Epithelial cell of proximal tubule (primary cell): Measurements from ENCODE around the gene NPAS3. TPM values are rescaled to one million over a fixed set of nuclear protein-coding genes. Genes with fewer than 3 reads are reported as not detected.
A peak's percentile ranks its signal among the peaks of the same experiment; 100 is the strongest.

Experiments used
- DNase-seq: peaks from one replicate; pipeline ENCODE4 v3.0.0-alpha.2; 2011; ENCODE audit warnings: low read depth
- H3K4me3 ChIP-seq: 2 replicates; pipeline ENCODE4 v1.5.1; 2011; ENCODE audit warnings: low read depth, mild to moderate bottlenecking, low read length
- total RNA-seq: library from RNA; depleted of rRNA; stranded (reverse); fragments of >200 nt; gene quantifications from 2 replicates; pipeline ENCODE4 v1.2.3, GENCODE V29; 2015
- TF ChIP-seq, protein P1 (sequence below): conservative IDR thresholded peaks from 2 replicates; pipeline ENCODE4 v1.5.1; 2012; ENCODE audit warnings: low read depth, mild to moderate bottlenecking, low read length

NPAS3 gene
- total RNA-seq, 1 donor from 2014 or later = 0.35 TPM

- H3K4me3 ChIP-seq = no peak overlapping the region
- TF ChIP-seq, protein P1, sequence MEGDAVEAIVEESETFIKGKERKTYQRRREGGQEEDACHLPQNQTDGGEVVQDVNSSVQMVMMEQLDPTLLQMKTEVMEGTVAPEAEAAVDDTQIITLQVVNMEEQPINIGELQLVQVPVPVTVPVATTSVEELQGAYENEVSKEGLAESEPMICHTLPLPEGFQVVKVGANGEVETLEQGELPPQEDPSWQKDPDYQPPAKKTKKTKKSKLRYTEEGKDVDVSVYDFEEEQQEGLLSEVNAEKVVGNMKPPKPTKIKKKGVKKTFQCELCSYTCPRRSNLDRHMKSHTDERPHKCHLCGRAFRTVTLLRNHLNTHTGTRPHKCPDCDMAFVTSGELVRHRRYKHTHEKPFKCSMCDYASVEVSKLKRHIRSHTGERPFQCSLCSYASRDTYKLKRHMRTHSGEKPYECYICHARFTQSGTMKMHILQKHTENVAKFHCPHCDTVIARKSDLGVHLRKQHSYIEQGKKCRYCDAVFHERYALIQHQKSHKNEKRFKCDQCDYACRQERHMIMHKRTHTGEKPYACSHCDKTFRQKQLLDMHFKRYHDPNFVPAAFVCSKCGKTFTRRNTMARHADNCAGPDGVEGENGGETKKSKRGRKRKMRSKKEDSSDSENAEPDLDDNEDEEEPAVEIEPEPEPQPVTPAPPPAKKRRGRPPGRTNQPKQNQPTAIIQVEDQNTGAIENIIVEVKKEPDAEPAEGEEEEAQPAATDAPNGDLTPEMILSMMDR = no peak
- DNase-seq = no peak
Observed at GRCh38 chr14:33686856-33687255, 748.2 kb downstream of the NPAS3 start.

DNA sequence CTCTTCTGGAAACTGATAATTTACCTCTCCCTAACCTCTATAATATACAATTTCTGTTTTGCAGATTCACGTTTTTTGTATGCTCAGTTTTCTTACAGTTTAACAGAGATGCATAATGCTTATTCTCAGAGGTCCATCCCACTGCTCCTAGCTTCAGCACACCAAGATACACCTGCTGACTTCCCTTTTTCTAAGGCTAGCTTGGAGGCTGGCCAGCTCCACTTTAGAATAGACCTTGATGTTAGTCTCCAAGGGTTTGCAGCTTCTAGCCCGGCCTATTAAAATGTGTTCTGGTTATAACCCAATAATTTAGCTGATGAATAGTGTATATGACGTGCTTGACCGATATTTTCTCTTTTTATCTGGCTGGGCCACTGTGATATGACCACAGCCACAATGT is 751.0 kb downstream of the NPAS3 start:
- H3K4me3 ChIP-seq = no peak overlapping the region
- TF ChIP-seq, protein P1 = no peak
- no peak for DNase-seq

DNA sequence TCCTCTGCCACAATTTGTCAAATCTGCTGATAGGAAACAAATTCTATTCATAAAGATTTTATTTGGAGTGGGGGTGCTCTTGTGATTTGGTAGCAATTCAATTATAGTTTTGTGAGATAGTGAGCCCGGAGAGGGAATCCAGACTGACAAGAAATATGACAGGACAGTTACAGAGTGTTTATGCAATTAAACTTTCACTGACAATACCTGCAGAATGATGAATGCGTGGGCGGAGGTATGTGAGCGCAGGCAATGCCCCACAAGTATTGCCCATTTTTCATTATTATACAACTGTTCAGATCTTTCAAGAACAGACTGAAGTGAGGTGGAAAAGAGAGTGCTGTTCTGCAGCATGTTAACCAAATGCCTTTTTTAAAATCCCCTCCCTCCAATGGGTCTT is 753.2 kb downstream of the NPAS3 start:
- DNase-seq = no peak
- TF ChIP-seq, protein P1 = no peak
- H3K4me3 ChIP-seq = no peak overlapping the region

- TF ChIP-seq, protein P1 = no peak
- no peak overlapping the region for H3K4me3 ChIP-seq
- DNase-seq = peak; percentile 72
Observed at GRCh38 chr14:33692762-33693161, 754.1 kb downstream of the NPAS3 start.

DNA sequence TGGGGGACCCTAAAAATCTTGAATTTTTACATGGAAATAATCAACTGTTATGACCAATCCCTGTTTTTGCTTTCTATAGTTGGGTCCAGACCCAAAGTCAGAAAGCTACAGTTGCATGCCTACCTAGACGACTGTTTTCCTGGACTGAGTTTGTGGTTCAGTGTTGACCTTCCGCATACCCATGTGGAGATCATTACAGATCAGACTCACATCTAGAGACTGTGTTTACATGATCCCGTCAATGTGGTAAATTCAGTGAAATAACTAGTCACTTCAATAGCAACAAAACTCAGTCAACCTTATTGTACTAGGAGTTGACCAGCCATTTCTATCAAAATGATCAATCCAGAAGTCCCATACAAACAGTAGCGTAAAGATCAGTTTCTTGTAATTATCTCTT is 754.6 kb downstream of the NPAS3 start:
- TF ChIP-seq, protein P1 = no peak
- H3K4me3 ChIP-seq = no peak overlapping the region
- no peak for DNase-seq

GRCh38 chr14:33696165-33696564 is 757.5 kb downstream of the NPAS3 start:
- H3K4me3 ChIP-seq = no peak overlapping the region
- DNase-seq = no peak
- TF ChIP-seq, protein P1 = no peak

GRCh38 chr14:33699300-33699983 is 760.8 kb downstream of the NPAS3 start:
- TF ChIP-seq, protein P1 = no peak
- H3K4me3 ChIP-seq = no peak overlapping the region
- no peak for DNase-seq
